HG02870 (cell line): ENCODE results near the gene LPCAT3.

Experiments used
- ATAC-seq: cut with Tn5 transposase; IDR thresholded peaks from one replicate; pipeline ENCODE4 v1.9.1; 2021; ENCODE audit warnings: mild to moderate bottlenecking, moderate library complexity; ENCODE audit not compliant: unreplicated experiment

LPCAT3 gene

GRCh38 chr12:6941267-6941666, 77.0 kb downstream of the LPCAT3 start:
- ATAC-seq = no peak

GRCh38 chr12:6939191-6939540, 79.1 kb downstream of the LPCAT3 start:
- ATAC-seq = no peak

- no peak for ATAC-seq
These were observed 79.7 kb downstream of the LPCAT3 start for GRCh38 chr12:6938353-6939190.

GRCh38 chr12:6937481-6938352, 80.6 kb downstream of the LPCAT3 start:
- peak; percentile 89 for ATAC-seq

- ATAC-seq = no peak
These were observed 81.4 kb downstream of the LPCAT3 start for GRCh38 chr12:6936636-6937480.

- no peak for ATAC-seq
These were observed 82.1 kb downstream of the LPCAT3 start for GRCh38 chr12:6936194-6936635.

- no peak for ATAC-seq
These were observed 82.7 kb downstream of the LPCAT3 start for GRCh38 chr12:6935371-6936193.

GRCh38 chr12:6934110-6934509, 84.2 kb downstream of the LPCAT3 start:
- ATAC-seq = no peak

- no peak for ATAC-seq
These were observed 85.5 kb downstream of the LPCAT3 start for GRCh38 chr12:6932766-6933165.

GRCh38 chr12:6929466-6930452, 88.5 kb downstream of the LPCAT3 start:
- no peak for ATAC-seq

GRCh38 chr12:6928703-6929407, 89.4 kb downstream of the LPCAT3 start:
- ATAC-seq = no peak

- ATAC-seq = no peak
These were observed 90.1 kb downstream of the LPCAT3 start for GRCh38 chr12:6928022-6928702.

- no peak for ATAC-seq
These were observed 90.8 kb downstream of the LPCAT3 start, which contains the start of gene ATN1 for GRCh38 chr12:6927379-6928021. Gene ATN1, plus strand, starts transcription at chr12:6927959. Its CDS starts 6,043 bp downstream, at chr12:6934002.
